HCT116 (cell line): Measurements from ENCODE around the gene MYH11. TPM values are rescaled to one million over a fixed set of nuclear protein-coding genes. Genes with fewer than 3 reads are reported as not detected.

Experiments
- ATAC-seq: fragments of 200-7000 bp; cut with Tn5 transposase; 2 replicates; pipeline ENCODE4 v1.9.1; 2020; ENCODE audit warnings: mild to moderate bottlenecking, moderate library complexity
- BruUV-seq: library from RNA; stranded (reverse); fragments of 400-500 nt; replicated peaks from 2 replicates; lab custom pipeline; 2021; lab: Mats Ljungman, UMichigan
- CTCF ChIA-PET: fragments of 300-600 bp; sonication (Branson Sonifier 250); formaldehyde crosslinking; loops from one replicate; lab custom pipeline; 2021; ENCODE audit warnings: antibody characterized with exemption; lab: Charles Lee
- POLR2A ChIA-PET: fragments of 300-600, 350-600 bp; sonication (Branson Sonifier 250); formaldehyde crosslinking; loops from one replicate; lab custom pipeline; 2021; ENCODE audit warnings: antibody characterized with exemption; lab: Charles Lee
- RAD21 ChIA-PET, 2 experiments: fragments of 300-600 bp; sonication (Branson Sonifier 250); formaldehyde crosslinking; loops; one replicate each; lab custom pipeline; 2023; ENCODE audit warnings: low total read pairs in 2 of 2; ENCODE audit not compliant: uncharacterized antibody in 2 of 2, unreplicated experiment in 2 of 2, low non-redundant PET in 1 of 2; lab: Charles Lee
- DNase-seq: peaks from one replicate; pipeline ENCODE4 v3.0.0-alpha.2; 2010; ENCODE audit warnings: low read depth, low spot score
- H2AFZ ChIP-seq: fragments of 200-600 bp; shearing (Covaris generic), sonication (generic); 2 replicates; pipeline ENCODE4 v1.6.1; 2017; ENCODE audit warnings: low read depth, mixed run types, mixed read lengths, antibody characterized with exemption, low read length; ENCODE audit not compliant: poor library complexity, severe bottlenecking
- H3K27ac ChIP-seq: 2 replicates; pipeline ENCODE4 v1.5.1; 2012; ENCODE audit warnings: low read depth, low read length
- H3K27me3 ChIP-seq: fragments of 200-600 bp; sonication (generic); 2 replicates; pipeline ENCODE4 v1.6.1; 2016; ENCODE audit warnings: mixed run types, low read length, mixed read lengths; ENCODE audit not compliant: insufficient read depth
- H3K36me3 ChIP-seq, 2 experiments: fragments of 200-500 bp in 1 of 2; fragments of 200-600 bp in 1 of 2; sonication (Bioruptor generic) in 1 of 2; sonication (generic) in 1 of 2; 2 replicates each; pipeline versions ENCODE4 v1.5.1 to v1.6.1; 2014 to 2016; ENCODE audit warnings: low read length in 2 of 2, inconsistent platforms in 1 of 2, mixed read lengths in 1 of 2, mixed run types in 1 of 2; ENCODE audit not compliant: insufficient read depth in 2 of 2, control insufficient read depth in 1 of 2
- H3K4me1 ChIP-seq, 2 experiments: fragments of 200-600 bp in 1 of 2; sonication (generic) in 1 of 2; 2 replicates each; pipeline versions ENCODE4 v1.5.1 to v1.6.1; 2012 to 2017; ENCODE audit warnings: low read length in 2 of 2, inconsistent platforms in 1 of 2, mild to moderate bottlenecking in 1 of 2, mixed read lengths in 1 of 2, mixed run types in 1 of 2, moderate library complexity in 1 of 2; ENCODE audit not compliant: insufficient read depth in 2 of 2, control insufficient read depth in 1 of 2
- H3K4me2 ChIP-seq: fragments of 200-600 bp; sonication (generic); 2 replicates; pipeline ENCODE4 v1.6.1; 2017; ENCODE audit warnings: mixed run types, low read length, mixed read lengths
- H3K4me3 ChIP-seq, 2 experiments: fragments of 200-600 bp in 1 of 2; sonication (generic) in 1 of 2; replicated peaks in 1 of 2; 2 replicates each; pipeline ENCODE4 v1.5.1; 2011 to 2016; ENCODE audit warnings: low read length in 2 of 2, control low read depth in 1 of 2, low read depth in 1 of 2, mild to moderate bottlenecking in 1 of 2, mixed read lengths in 1 of 2, mixed run types in 1 of 2
- H3K79me2 ChIP-seq: fragments of 200-600 bp; sonication (generic); 2 replicates; pipeline ENCODE4 v1.6.1; 2017; ENCODE audit warnings: mild to moderate bottlenecking, mixed run types, low read length, moderate library complexity, mixed read lengths; ENCODE audit not compliant: insufficient read depth
- H3K9ac ChIP-seq: fragments of 200-600 bp; sonication (generic); 2 replicates; pipeline ENCODE4 v1.6.1; 2016; ENCODE audit warnings: low read length, mixed read lengths
- H3K9me2 ChIP-seq: fragments of 200-600 bp; sonication (generic), shearing (Covaris generic); 2 replicates; pipeline ENCODE4 v1.6.1; 2017; ENCODE audit warnings: mixed run types, mild to moderate bottlenecking, moderate library complexity; ENCODE audit not compliant: insufficient read depth
- H3K9me3 ChIP-seq, 2 experiments: fragments of 200-500 bp in 1 of 2; fragments of 200-600 bp in 1 of 2; sonication (Bioruptor generic) in 1 of 2; sonication (generic) in 1 of 2; 2 replicates each; pipeline ENCODE4 v1.6.1; 2014 to 2017; ENCODE audit warnings: low read length in 2 of 2, mixed read lengths in 2 of 2, inconsistent platforms in 1 of 2, low read depth in 1 of 2, mild to moderate bottlenecking in 1 of 2, mixed run types in 1 of 2, moderate library complexity in 1 of 2; ENCODE audit not compliant: control insufficient read depth in 1 of 2, insufficient read depth in 1 of 2
- H4K20me1 ChIP-seq: fragments of 200-600 bp; sonication (generic), shearing (Covaris generic); 2 replicates; pipeline ENCODE4 v1.6.1; 2017; ENCODE audit warnings: mixed run types, mild to moderate bottlenecking, moderate library complexity; ENCODE audit not compliant: insufficient read depth
- CBX3 ChIP-seq: IDR thresholded peaks from 2 replicates; pipeline ENCODE4 v1.6.1; 2012; ENCODE audit warnings: low read depth
- CEBPB ChIP-seq: IDR thresholded peaks from 2 replicates; pipeline ENCODE4 v1.6.1; 2012; ENCODE audit warnings: low read depth
- EGR1 ChIP-seq: IDR thresholded peaks from 2 replicates; pipeline ENCODE4 v1.6.1; 2012; ENCODE audit warnings: low read depth
- ELF1 ChIP-seq: IDR thresholded peaks from 2 replicates; pipeline ENCODE4 v1.6.1; 2012; ENCODE audit warnings: low read depth, borderline replicate concordance
- EZH2phosphoT487 ChIP-seq: fragments of 200-600 bp; IDR thresholded peaks from 2 replicates; pipeline ENCODE4 v1.6.1; 2018; ENCODE audit warnings: antibody characterized with exemption, borderline replicate concordance
- POLR2AphosphoS5 ChIP-seq: IDR thresholded peaks from 2 replicates; pipeline ENCODE4 v1.6.1; 2011; ENCODE audit warnings: mild to moderate bottlenecking, low read depth, low read length, moderate library complexity
- SIN3A ChIP-seq: IDR thresholded peaks from 2 replicates; pipeline ENCODE4 v1.6.1; 2012; ENCODE audit warnings: low read depth
- SP1 ChIP-seq: IDR thresholded peaks from 2 replicates; pipeline ENCODE4 v1.6.1; 2012; ENCODE audit warnings: low read depth
- intact Hi-C: fragments of 100-400 bp; cut with micrococcal nuclease; formaldehyde crosslinking; loops from 2 replicates; pipeline ENCODE4 v1.10.0; 2022
- total RNA-seq: library from RNA; stranded (reverse); gene quantifications from one replicate; pipeline ENCODE4 v1.2.1, GENCODE V29; 2021; ENCODE audit not compliant: unreplicated experiment
- TF ChIP-seq, protein P1 (sequence below): IDR thresholded peaks from 2 replicates; pipeline ENCODE4 v1.6.1; 2012; ENCODE audit warnings: low read depth
- TF ChIP-seq, protein P2 (sequence below): IDR thresholded peaks from 2 replicates; pipeline ENCODE4 v1.6.1; 2011; ENCODE audit warnings: mild to moderate bottlenecking, low read length, moderate library complexity; ENCODE audit not compliant: insufficient replicate concordance; ENCODE audit errors: extremely low read depth
- TF ChIP-seq, protein P3 (sequence below), 3 experiments: fragments of 200-600 bp in 1 of 3; sonication (generic) in 1 of 3; IDR thresholded peaks in 2 of 3; conservative IDR thresholded peaks in 1 of 3; 2 replicates each; pipeline ENCODE4 v1.5.1; 2012 to 2017; ENCODE audit warnings: low read depth in 2 of 3, low read length in 2 of 3, antibody characterized with exemption in 1 of 3, borderline replicate concordance in 1 of 3, control low read depth in 1 of 3, mild to moderate bottlenecking in 1 of 3, mixed read lengths in 1 of 3, mixed run types in 1 of 3, moderate library complexity in 1 of 3; ENCODE audit not compliant: insufficient read depth in 1 of 3
- TF ChIP-seq, protein P4 (sequence below): IDR thresholded peaks from 2 replicates; pipeline ENCODE4 v1.6.1; 2012

The MYH11 gene
- total RNA-seq, 1 experiment from 2014 or later: 0.61 TPM

DNA sequence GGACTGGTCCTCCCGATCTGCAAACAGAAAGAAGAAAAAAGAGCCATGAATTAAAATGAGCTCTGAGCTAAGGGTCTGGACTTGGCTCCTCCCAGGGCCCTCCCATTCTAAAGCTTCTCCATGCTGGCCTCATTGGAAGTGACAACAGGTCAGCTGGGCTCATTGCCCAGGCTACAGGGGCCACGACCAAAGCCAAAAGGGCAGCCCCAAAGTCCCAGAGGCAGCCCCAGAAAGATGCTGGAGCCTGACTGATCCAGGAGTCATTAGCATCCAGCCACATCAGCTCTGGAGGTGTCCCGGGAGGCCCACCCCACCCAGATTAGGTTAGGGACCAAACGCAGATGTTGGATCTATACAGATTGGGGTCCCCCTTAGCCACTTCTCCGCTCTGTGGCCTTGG, 58.2 kb downstream of the MYH11 start:
- ATAC-seq (no peak), DNase-seq (no peak)
- BruUV-seq: no TSS peak
- TF ChIP-seq CEBPB (no peak), CBX3 (no peak), EZH2phosphoT487 (no peak), SIN3A (no peak), EGR1 (no peak), SP1 (no peak), ELF1 (no peak), POLR2AphosphoS5 (no peak)
- TF ChIP-seq, protein P1, sequence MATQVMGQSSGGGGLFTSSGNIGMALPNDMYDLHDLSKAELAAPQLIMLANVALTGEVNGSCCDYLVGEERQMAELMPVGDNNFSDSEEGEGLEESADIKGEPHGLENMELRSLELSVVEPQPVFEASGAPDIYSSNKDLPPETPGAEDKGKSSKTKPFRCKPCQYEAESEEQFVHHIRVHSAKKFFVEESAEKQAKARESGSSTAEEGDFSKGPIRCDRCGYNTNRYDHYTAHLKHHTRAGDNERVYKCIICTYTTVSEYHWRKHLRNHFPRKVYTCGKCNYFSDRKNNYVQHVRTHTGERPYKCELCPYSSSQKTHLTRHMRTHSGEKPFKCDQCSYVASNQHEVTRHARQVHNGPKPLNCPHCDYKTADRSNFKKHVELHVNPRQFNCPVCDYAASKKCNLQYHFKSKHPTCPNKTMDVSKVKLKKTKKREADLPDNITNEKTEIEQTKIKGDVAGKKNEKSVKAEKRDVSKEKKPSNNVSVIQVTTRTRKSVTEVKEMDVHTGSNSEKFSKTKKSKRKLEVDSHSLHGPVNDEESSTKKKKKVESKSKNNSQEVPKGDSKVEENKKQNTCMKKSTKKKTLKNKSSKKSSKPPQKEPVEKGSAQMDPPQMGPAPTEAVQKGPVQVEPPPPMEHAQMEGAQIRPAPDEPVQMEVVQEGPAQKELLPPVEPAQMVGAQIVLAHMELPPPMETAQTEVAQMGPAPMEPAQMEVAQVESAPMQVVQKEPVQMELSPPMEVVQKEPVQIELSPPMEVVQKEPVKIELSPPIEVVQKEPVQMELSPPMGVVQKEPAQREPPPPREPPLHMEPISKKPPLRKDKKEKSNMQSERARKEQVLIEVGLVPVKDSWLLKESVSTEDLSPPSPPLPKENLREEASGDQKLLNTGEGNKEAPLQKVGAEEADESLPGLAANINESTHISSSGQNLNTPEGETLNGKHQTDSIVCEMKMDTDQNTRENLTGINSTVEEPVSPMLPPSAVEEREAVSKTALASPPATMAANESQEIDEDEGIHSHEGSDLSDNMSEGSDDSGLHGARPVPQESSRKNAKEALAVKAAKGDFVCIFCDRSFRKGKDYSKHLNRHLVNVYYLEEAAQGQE: no peak
- TF ChIP-seq, protein P2, sequence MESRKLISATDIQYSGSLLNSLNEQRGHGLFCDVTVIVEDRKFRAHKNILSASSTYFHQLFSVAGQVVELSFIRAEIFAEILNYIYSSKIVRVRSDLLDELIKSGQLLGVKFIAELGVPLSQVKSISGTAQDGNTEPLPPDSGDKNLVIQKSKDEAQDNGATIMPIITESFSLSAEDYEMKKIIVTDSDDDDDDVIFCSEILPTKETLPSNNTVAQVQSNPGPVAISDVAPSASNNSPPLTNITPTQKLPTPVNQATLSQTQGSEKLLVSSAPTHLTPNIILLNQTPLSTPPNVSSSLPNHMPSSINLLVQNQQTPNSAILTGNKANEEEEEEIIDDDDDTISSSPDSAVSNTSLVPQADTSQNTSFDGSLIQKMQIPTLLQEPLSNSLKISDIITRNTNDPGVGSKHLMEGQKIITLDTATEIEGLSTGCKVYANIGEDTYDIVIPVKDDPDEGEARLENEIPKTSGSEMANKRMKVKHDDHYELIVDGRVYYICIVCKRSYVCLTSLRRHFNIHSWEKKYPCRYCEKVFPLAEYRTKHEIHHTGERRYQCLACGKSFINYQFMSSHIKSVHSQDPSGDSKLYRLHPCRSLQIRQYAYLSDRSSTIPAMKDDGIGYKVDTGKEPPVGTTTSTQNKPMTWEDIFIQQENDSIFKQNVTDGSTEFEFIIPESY: no peak
- TF ChIP-seq, protein P3, sequence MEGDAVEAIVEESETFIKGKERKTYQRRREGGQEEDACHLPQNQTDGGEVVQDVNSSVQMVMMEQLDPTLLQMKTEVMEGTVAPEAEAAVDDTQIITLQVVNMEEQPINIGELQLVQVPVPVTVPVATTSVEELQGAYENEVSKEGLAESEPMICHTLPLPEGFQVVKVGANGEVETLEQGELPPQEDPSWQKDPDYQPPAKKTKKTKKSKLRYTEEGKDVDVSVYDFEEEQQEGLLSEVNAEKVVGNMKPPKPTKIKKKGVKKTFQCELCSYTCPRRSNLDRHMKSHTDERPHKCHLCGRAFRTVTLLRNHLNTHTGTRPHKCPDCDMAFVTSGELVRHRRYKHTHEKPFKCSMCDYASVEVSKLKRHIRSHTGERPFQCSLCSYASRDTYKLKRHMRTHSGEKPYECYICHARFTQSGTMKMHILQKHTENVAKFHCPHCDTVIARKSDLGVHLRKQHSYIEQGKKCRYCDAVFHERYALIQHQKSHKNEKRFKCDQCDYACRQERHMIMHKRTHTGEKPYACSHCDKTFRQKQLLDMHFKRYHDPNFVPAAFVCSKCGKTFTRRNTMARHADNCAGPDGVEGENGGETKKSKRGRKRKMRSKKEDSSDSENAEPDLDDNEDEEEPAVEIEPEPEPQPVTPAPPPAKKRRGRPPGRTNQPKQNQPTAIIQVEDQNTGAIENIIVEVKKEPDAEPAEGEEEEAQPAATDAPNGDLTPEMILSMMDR (IDR thresholded peaks at IDR 0.05 in 2 of 3, conservative IDR thresholded peaks at IDR 0.05 in 1 of 3; ENCODE audit: borderline replicate concordance in 1 of 3, insufficient read depth in 1 of 3, low read depth in 2 of 3, low read length in 2 of 3): no peak
- TF ChIP-seq, protein P4, sequence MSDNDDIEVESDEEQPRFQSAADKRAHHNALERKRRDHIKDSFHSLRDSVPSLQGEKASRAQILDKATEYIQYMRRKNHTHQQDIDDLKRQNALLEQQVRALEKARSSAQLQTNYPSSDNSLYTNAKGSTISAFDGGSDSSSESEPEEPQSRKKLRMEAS: no peak
- H3K4me1 ChIP-seq: no peaks in the 10 kb centered on the region
- no peak overlapping the region for H3K4me2 ChIP-seq
- no peaks in the 10 kb centered on the region for H4K20me1 ChIP-seq
- intact Hi-C loops: no loop called here
- H3K79me2 ChIP-seq: no peaks in the 10 kb centered on the region
- H3K27me3 ChIP-seq: peaks cover 3% of the 10 kb centered on the region; the same call in 1 of the 2 replicates
- no peak overlapping the region for H3K9ac ChIP-seq
- no peak overlapping the region for H3K27ac ChIP-seq
- H2AFZ ChIP-seq: no peak overlapping the region
- peaks cover 5 to 7% of the 10 kb centered on the region in 2 experiments; a peak in 1 of 4 replicates for H3K9me3 ChIP-seq
- CTCF ChIA-PET: no interaction called here
- no peaks in the 10 kb centered on the region for H3K9me2 ChIP-seq
- RAD21 ChIA-PET: no interaction called here
- H3K4me3 ChIP-seq: no peak overlapping the region
- no peaks in the 10 kb centered on the region for H3K36me3 ChIP-seq
- POLR2A ChIA-PET: no interaction called here
